Stimulated activated naive CD8-positive, alpha-beta T cell treated with anti-CD3 and anti-CD28 coated beads, Interleukin-15, Interleukin-2, amounts not matched to agents 100 U/mL and 50 U/mL, for 24 hours (primary cell): Measurements from ENCODE around the gene DCLRE1B.
"Not testable (repeated sequence)": the region's sequence is repeated elsewhere in the genome, so short reads cannot be mapped to it uniquely, and the experiment has no call there.

Source experiments
- ATAC-seq: fragments of 150-1000 bp; cut with Tn5 transposase; one replicate; pipeline ENCODE4 v1.10.0; 2021
- DNase-seq: peaks from one replicate; pipeline ENCODE4 v3.0.0; 2021

Gene DCLRE1B

DNA sequence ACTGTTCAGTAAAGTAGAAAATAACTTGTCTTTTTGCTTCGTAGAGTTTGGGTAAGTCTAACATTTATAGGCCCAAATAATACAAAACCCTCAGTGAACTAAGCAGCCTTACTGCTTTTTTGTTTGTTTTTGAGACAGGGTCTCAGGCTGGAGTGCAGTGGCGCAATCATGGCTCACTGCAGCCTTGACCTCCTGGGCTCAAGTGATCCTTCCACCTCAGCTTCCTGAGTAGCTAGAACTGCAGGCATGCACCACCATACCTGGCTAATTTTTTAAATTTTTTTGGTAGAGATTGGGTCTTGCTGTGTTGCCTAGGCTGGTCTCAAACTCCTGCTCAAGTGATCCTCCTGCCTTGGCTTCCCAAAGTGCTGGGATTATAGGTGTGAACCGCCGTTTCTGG is 43.0 kb downstream of the DCLRE1B start:
- DNase-seq, ATAC-seq: not testable (repeated sequence)

DNA sequence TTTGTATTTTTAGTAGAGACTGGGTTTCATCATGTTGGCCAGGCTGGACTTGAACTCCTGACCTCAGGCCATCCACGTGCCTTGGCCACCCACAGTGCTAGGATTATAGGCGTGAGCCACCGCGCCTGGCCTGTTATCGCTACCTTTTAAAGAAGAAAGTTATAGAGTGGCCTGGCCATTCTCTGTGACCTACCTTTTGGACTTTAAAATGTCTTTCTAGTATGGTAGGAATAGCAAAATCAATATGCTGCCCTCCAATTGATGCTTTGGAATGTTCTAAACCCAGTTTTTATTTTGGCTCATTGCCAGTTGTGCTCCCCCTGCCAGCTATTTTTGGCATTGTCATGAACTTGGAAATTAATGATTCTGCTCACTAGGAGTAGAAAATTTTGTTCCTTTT is 43.9 kb downstream of the DCLRE1B start:
- DNase-seq = no peak

DNA sequence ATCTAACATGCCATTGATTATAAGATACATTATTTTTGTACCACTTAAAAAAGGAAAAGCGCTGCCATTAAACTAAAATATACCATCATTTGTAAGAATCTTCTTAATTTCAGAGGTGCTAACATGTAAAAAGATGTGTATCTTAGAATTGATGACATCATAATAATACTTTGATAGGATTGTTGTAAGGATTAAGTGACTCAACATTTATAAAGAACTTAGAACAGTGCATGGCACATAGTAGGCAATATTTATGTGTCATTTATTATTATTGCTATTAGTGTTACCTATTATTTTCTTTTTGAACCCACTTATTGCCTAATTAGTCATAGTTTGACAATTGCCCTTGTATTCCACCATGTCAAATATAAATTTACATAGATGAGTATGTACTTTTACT is 45.8 kb downstream of the DCLRE1B start:
- DNase-seq (no peak), ATAC-seq (no peak)

More for the DNA sequence above, 43.9 kb downstream of the DCLRE1B start:
- ATAC-seq = no peak

DNA sequence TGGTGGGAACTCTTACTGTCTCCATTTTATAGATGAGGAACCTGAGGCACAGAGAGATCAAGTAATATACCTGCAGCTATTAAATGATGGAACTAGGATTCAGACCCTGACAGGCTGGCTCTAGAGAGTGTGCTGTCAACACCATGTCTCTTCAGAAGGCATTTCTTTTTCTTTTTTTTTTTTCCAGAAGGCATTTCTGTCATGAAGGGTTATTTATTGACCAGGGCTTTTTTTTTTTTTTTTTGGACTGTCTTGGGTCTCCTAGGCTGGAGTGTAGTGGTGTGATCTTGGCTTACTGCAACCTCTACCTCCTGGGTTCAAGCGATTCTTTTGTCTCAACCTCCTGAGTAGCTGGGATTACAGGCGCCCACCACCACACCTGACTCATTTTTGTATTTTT is 46.6 kb downstream of the DCLRE1B start:
- no peak for ATAC-seq
- no peak for DNase-seq

DNA sequence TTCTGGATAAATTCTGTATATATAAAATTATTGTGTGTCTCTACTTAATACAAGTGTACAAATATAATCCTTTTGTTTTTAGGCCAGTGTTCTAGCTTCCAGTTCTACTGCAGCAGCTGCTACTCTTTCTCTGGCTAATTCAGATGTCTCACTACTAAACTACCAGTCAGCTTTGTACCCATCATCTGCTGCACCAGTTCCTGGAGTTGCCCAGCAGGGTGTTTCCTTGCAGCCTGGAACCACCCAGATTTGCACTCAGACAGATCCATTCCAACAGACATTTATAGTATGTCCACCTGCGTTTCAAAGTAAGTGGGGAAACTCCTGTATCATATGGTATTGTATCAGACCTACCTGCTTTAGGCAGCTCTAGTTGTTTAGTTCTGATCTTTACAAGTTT is 52.9 kb downstream of the DCLRE1B start:
- ATAC-seq = no peak
- DNase-seq = no peak

DNA sequence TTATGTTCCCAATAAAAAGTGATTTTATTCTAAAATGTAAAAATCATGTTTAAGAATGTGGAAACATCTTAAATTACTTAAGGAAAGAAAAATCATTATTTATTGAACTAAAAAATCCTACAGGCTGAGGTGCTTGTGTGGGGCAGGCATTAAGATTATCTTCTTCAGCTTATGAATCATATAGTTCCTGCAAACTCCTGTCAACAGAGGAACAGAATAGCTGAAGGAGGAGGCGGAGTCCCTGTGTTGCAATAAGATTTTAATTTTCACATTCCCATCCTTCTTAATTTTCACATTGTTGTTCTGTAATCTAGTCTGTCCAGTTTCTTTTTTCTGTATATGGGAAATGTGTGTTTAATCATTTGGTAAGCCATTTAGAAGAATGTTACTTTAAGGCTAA is 53.6 kb downstream of the DCLRE1B start:
- DNase-seq (no peak), ATAC-seq (no peak)

DNA sequence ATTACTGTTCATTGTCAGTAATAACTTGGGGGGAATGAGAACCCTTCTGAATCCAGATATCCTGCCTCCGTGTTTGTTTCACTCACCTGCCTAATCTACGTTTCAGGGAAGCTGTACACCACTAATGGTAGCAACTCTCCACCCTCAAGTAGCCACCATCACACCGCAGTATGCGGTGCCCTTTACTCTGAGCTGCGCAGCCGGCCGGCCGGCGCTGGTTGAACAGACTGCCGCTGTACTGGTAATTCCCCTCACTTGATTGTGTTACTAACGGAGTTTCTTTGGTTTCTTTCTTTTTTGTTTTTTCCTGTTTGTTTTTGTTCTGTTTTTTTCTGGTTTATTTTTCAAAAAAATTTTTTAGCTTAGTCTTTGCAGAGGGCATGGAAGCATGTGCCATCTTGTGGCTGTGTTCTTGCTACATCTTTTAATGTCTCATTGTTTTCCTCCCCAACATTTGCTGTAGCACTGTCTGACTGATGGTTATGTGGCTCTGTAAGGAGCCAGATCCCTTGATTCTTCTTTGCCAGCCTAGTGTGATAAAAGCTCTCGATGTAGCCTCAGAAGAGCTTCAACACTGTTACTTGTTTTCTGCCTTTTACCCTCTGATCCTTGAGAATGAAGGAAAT is 58.3 kb downstream of the DCLRE1B start:
- DNase-seq (no peak), ATAC-seq (no peak)
